Measurements from ENCODE around the gene ABLIM2. TPM values are rescaled to one million over a fixed set of nuclear protein-coding genes. Genes with fewer than 3 reads are reported as not detected.

ABLIM2 gene
- total RNA-seq, 2 experiments from 2014 or later = 0.58 to 0.64 TPM

DNA sequence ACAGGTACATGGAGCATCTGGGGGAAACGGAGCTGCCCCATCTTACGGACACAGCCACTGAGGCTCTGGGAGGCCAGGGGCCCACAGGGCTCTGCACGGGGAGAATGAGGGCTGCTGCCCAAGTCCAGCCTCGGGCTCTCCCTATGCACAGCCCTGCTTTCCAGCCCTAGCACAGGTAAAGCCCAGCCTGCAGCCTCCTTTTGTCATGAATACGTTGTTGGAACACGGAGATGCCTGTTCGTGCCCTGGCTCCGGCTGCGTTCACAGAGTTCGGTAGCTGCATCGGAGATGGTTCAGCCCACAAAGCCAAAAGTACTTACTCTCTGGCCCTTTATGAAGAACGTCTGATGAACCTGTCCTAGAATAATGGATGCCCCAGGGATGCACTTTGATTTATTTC, 150.2 kb downstream of the ABLIM2 start:
- intact Hi-C loops (cut with DNase I, micrococcal nuclease) = no loop called here
- Mint-ChIP-seq H3K27me3 (no peaks in the 10 kb centered on the region), H3K9me3 (ENCODE audit: low read depth) (no peaks in the 10 kb centered on the region), H3K36me3 (ENCODE audit: low read depth) (no peaks in the 10 kb centered on the region), H3K4me3 (no peak overlapping the region), H3K4me1 (no peaks in the 10 kb centered on the region), H3K27ac (no peak overlapping the region)
- no peak for ATAC-seq
- DNase-seq = no peak
- CTCF ChIA-PET = no interaction called here
- POLR2A ChIA-PET = no interaction called here

DNA sequence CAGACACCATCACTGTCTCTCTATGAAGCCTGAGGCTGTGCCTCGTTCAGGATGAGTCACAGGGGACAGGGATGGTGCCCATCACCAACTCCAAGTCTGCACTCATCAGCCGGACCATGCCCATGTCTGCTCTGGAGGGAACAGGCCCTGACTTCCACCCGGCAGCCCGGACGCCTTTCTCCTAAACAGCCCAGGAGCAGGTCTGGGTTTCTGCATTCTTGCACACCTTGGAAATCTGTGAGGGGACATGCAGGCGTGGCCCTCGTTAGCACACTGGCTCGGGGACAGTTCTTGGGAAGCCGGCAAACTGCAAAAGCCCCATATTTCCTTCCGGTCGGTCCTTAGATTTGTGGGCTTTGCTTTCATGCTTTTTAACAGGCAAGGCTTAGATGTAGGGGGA, 151.0 kb downstream of the ABLIM2 start:
- CTCF ChIA-PET = interaction anchor here (0.8 kb wide), 1 partner anchor 19 kb away, joined by 3 read pairs; no protein-coding TSS in a partner anchor

DNA sequence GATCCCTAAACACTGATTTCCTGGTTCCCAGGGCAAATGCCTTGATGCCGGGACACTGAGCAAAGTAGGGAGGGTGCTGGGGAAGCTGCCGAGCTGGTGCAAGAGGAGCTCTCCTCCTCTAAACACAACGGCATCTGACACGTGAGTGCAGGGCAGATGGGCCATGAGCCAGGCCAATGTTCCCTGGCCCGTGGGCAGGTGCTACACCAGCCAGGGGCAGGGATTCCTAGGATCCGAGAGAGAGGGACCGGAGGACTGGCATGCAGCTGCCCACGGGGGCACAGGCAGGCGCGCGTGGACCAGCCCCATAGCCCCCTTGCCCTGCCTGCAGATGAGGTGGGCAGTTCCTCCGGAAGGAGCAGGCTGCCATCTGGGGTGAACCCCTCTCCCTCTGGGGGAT, 152.1 kb downstream of the ABLIM2 start:
- Mint-ChIP-seq H3K9me3 (ENCODE audit: low read depth) (no peaks in the 10 kb centered on the region), H3K36me3 (ENCODE audit: low read depth) (no peaks in the 10 kb centered on the region), H3K27me3 (peaks cover 2% of the 10 kb centered on the region), H3K27ac (no peak overlapping the region), H3K4me1 (no peaks in the 10 kb centered on the region), H3K4me3 (no peak overlapping the region)
- CTCF ChIA-PET = interaction anchor here (0.7 kb wide), 1 partner anchor 18 kb away, joined by 3 read pairs; no protein-coding TSS in a partner anchor
- POLR2A ChIA-PET = no interaction called here
- DNase-seq = no peak
- no peak for ATAC-seq
- intact Hi-C loops (cut with DNase I, micrococcal nuclease) = no loop called here

More for the DNA sequence above, 151.0 kb downstream of the ABLIM2 start:
- Mint-ChIP-seq H3K9me3 (ENCODE audit: low read depth) (no peaks in the 10 kb centered on the region), H3K27ac (no peak overlapping the region), H3K27me3 (peaks cover 2% of the 10 kb centered on the region), H3K4me1 (no peaks in the 10 kb centered on the region), H3K4me3 (no peak overlapping the region), H3K36me3 (ENCODE audit: low read depth) (no peaks in the 10 kb centered on the region)
- DNase-seq (no peak), ATAC-seq (no peak)
- intact Hi-C loops (cut with DNase I, micrococcal nuclease) = no loop called here
- POLR2A ChIA-PET = no interaction called here

DNA sequence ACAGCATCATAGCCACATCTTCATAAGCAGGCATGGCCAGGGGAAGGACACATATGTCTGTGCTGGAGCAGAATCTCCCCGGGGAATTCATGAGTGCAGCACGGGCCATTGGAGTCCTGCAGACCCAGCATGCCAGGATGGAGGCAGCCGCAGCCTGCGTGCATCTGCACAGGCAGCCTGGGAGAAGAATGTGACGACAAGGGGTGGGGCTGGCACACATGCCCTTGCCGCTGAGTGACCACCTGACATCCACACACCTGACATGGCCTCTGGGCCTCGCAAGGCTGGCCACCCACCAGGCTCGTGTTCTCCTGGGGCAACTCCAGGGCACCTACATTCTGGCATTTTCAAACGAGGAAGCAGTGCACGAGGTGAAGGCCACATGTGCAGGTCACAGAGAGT, 152.8 kb downstream of the ABLIM2 start:
- no peak overlapping the region for H3K4me3 Mint-ChIP-seq

DNA sequence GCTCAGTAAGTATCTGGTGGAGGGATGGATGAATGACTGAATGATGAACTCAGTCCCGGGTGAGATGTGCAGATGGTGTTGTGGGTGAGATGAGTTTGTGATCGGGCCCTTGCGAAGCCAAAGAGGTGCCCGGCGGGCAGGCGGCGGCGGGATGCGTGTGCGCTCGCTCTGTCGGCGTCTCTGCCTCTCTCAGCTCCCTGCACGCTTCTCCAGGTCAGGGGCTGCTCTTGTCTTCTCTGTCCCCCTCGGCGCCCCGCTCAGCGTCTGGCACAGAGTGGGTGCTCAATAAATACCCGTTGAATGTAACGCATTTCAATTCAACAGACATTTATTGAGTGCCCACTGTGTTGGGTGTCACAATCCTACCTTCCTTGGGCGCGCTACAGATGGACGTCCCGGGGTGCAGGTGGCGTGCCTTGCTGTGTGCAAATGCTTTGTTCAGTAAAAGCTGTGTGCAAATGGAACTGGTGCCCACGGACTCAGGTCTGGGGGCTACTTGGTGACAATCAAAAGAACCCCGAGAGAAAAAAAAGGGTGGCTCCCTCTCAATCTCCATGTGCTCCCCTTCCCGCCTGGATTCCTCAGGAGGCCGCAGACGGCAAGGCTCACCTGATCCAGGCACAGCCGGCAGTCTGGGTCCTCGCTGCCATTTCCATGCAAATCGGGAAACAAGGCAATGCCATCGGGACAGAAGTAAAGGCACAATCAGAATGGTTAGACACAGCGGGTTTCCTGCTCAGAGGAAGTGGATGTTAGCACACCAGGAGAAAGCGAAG, 153.4 kb downstream of the ABLIM2 start:
- ATAC-seq (no peak), DNase-seq (no peak)
- Mint-ChIP-seq H3K4me3 (no peak overlapping the region), H3K9me3 (ENCODE audit: low read depth) (no peaks in the 10 kb centered on the region), H3K4me1 (no peaks in the 10 kb centered on the region), H3K27ac (no peak overlapping the region), H3K27me3 (peaks cover 2% of the 10 kb centered on the region), H3K36me3 (ENCODE audit: low read depth) (no peaks in the 10 kb centered on the region)
- CTCF ChIA-PET = no interaction called here
- POLR2A ChIA-PET = no interaction called here
- intact Hi-C loops (cut with DNase I, micrococcal nuclease) = no loop called here

More for the DNA sequence above, 152.8 kb downstream of the ABLIM2 start:
- H3K4me1 Mint-ChIP-seq = no peaks in the 10 kb centered on the region
- DNase-seq = no peak
- intact Hi-C loops (cut with DNase I, micrococcal nuclease) = no loop called here
- ChIA-PET POLR2A (no interaction called here), CTCF (interaction anchor here (0.7 kb wide), 1 partner anchor 19 kb away, joined by 3 read pairs; no protein-coding TSS in a partner anchor)
- no peaks in the 10 kb centered on the region for H3K9me3 Mint-ChIP-seq (ENCODE audit: low read depth)
- H3K27me3 Mint-ChIP-seq = peaks cover 2% of the 10 kb centered on the region
- H3K36me3 Mint-ChIP-seq (ENCODE audit: low read depth) = no peaks in the 10 kb centered on the region
- ATAC-seq = no peak
- no peak overlapping the region for H3K27ac Mint-ChIP-seq

DNA sequence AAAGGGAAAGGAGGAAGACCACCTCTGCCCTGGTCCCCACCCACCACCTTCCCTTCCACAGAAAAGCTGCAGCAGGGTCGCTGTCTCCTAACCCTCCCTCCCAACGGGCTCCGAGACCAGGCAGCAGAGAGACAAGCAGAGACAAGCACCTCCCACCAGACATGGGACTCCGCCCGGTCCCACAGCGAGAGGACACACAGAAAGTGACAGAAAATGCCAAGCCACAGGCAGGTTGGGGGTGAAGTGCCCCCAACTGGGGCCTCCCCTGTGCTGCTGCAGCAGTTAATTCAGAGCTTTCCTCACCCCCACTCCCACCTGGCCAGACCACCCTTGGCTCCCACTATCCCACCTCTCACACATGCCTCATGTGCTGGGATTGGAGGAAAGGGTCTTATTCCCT, 154.5 kb downstream of the ABLIM2 start:
- no peak for DNase-seq
- CTCF ChIA-PET = no interaction called here
- no peaks in the 10 kb centered on the region for H3K4me1 Mint-ChIP-seq
- no peak overlapping the region for H3K27ac Mint-ChIP-seq
- peaks cover 2% of the 10 kb centered on the region for H3K27me3 Mint-ChIP-seq
- no peak for ATAC-seq
- H3K36me3 Mint-ChIP-seq (ENCODE audit: low read depth) = no peaks in the 10 kb centered on the region
- intact Hi-C loops (cut with DNase I, micrococcal nuclease) = no loop called here
- POLR2A ChIA-PET = no interaction called here
- H3K9me3 Mint-ChIP-seq (ENCODE audit: low read depth) = no peaks in the 10 kb centered on the region
- no peak overlapping the region for H3K4me3 Mint-ChIP-seq

DNA sequence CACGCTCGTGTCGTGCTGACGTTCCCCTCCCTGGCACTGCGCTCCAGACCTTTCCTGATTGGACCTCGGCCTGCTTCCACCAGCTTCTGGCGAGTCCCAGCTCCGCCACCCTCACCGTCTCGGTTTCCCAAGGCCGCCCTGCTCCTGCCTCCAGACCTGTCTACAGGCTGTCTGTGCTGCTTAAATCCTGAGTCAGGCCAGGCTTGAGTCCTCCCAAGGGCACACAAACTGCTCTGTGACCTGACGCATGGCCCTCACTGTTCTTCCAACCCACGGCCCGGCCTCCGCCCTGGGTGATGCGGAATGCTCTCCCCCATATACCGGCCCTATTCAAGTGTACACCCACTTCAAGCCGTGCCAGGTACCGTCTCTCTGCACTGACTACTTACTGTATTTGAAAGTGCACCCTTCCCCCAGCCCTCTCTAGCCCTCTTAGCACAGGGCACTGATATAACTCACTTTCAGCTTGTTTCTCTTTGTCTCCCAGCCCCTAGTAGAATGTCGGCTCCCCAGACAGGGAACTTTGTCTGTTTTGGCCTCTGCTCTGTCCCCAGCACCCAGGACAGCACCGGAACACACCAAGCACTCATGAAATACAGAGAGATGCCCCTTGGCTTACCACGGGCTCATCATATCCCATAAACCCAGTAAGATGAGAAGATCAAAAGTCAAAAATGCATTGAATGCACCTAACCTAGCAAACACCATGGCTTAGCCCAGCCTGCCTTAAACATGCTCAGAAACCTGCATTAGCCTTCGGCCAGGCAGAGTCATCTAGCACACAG, 155.9 kb downstream of the ABLIM2 start:
- ChIA-PET CTCF (no interaction called here), POLR2A (no interaction called here)
- peaks cover 2% of the 10 kb centered on the region for H3K27me3 Mint-ChIP-seq
- no peaks in the 10 kb centered on the region for H3K9me3 Mint-ChIP-seq (ENCODE audit: low read depth)
- DNase-seq (no peak), ATAC-seq (no peak)
- no peaks in the 10 kb centered on the region for H3K36me3 Mint-ChIP-seq (ENCODE audit: low read depth)
- H3K4me3 Mint-ChIP-seq = no peak overlapping the region
- intact Hi-C loops (cut with DNase I, micrococcal nuclease) = no loop called here
- H3K4me1 Mint-ChIP-seq = no peaks in the 10 kb centered on the region
- H3K27ac Mint-ChIP-seq = no peak overlapping the region

DNA sequence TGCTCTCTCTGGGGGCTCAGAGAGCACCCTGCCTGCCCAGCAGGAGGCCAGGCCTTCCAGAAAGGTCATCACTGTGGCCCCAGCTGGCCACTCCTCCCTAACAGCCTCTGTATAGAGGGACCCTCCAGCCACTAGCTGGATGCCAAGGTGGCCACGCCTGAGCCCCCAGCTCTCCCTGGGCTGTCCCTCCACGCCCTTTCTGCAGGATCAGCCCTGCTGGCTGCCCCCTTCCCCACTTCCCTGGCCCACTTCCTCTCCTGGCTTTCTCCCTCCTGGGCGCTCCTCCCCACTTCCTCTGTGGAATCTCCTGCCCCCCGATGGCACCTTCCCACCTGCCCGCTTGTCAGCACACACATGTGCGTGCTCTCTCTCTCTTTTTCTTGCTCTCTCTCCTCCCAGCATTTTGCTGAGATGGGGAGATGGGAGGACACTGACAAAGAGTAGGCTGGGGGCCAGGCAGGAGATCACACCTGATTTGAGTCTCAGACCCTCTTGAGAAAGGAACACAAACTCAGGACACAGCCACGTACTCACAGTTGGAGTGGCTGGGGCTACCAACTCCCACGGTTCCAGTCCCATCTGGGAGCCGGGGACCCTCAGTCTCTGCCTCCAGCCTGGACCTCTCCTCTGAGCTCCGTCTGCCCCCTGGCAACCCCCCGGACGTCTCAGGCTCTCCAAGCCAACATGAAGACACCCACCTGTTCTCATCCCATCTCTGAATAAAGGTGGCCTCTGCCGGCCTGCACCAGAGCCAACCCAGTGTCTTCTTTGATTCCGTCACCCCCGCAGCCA, 156.9 kb downstream of the ABLIM2 start:
- DNase-seq (no peak), ATAC-seq (no peak)
- H3K27me3 Mint-ChIP-seq = peaks cover 2% of the 10 kb centered on the region
- no peaks in the 10 kb centered on the region for H3K36me3 Mint-ChIP-seq (ENCODE audit: low read depth)
- ChIA-PET CTCF (no interaction called here), POLR2A (no interaction called here)
- intact Hi-C loops (cut with DNase I, micrococcal nuclease) = no loop called here
- no peak overlapping the region for H3K27ac Mint-ChIP-seq
- no peaks in the 10 kb centered on the region for H3K4me1 Mint-ChIP-seq
- H3K9me3 Mint-ChIP-seq (ENCODE audit: low read depth) = no peaks in the 10 kb centered on the region
- H3K4me3 Mint-ChIP-seq = no peak overlapping the region

DNA sequence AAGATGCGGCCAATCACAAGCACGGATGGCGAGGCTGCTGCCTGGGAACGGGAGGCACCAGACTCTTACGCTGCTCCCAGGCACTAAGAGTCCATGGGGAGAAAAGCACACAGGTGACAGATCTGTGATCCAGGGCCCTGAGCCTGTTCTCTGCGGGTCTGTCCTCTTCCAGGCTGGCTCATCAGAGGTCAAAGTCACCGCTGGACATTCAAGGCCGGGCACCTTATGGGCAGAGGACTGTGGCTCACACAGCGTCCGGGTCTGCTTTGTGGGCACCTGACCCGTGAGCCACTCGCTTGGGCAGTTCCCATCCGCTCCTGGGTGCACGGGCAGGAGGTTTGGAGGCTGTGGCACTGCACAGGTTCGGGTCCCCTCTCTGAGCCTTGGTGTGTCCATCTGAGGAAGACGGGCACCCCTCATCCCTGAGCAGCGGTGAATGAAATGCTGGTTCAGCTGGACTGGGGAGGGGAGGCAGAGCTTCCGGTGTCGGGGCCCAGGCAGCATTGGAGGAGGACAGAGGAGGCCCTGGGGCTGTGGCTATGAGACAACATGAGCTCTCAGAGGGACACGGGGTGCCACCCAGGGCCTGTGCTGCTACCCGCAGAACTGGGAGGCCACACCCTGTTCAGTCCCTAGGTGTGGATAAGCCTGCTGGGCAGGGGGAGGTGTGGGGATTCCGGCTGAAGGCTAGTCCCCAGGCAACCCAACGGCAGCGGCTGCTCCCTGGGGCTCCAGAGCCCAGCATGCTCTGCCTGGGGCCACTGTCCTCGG, 157.7 kb downstream of the ABLIM2 start:
- intact Hi-C loops (cut with DNase I, micrococcal nuclease) = no loop called here
- Mint-ChIP-seq H3K27ac (no peak overlapping the region), H3K4me1 (no peaks in the 10 kb centered on the region), H3K9me3 (ENCODE audit: low read depth) (no peaks in the 10 kb centered on the region), H3K27me3 (peaks cover 2% of the 10 kb centered on the region), H3K36me3 (ENCODE audit: low read depth) (no peaks in the 10 kb centered on the region), H3K4me3 (no peak overlapping the region)
- DNase-seq = no peak
- POLR2A ChIA-PET = no interaction called here
- CTCF ChIA-PET = no interaction called here
- no peak for ATAC-seq

DNA sequence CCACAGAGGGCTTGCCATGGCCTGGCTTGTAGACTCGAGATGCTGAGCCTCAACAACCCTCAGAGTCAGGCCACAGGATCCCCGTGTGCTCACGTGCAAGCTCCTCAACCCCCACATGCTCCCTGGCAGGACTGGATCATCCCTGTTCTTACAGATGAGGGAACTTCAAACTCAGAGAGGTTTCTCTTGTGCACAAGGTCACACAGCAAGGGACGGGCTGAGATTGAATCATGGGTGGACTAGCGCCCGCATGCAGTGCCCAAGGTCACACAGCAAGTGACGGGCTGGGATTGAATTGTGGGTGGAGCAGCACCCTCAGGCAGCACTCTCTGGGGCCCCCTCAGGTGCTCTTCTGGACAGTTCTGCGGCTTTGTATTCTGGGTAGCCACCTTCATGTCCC, 158.4 kb downstream of the ABLIM2 start:
- no peak overlapping the region for H3K27ac Mint-ChIP-seq
- H3K4me3 Mint-ChIP-seq = no peak overlapping the region
- ChIA-PET POLR2A (no interaction called here), CTCF (no interaction called here)
- no peaks in the 10 kb centered on the region for H3K36me3 Mint-ChIP-seq (ENCODE audit: low read depth)
- no peak for DNase-seq
- H3K27me3 Mint-ChIP-seq = peaks cover 2% of the 10 kb centered on the region
- no peaks in the 10 kb centered on the region for H3K9me3 Mint-ChIP-seq (ENCODE audit: low read depth)
- no peak for ATAC-seq
- intact Hi-C loops (cut with DNase I, micrococcal nuclease) = no loop called here
- H3K4me1 Mint-ChIP-seq = no peaks in the 10 kb centered on the region

DNA sequence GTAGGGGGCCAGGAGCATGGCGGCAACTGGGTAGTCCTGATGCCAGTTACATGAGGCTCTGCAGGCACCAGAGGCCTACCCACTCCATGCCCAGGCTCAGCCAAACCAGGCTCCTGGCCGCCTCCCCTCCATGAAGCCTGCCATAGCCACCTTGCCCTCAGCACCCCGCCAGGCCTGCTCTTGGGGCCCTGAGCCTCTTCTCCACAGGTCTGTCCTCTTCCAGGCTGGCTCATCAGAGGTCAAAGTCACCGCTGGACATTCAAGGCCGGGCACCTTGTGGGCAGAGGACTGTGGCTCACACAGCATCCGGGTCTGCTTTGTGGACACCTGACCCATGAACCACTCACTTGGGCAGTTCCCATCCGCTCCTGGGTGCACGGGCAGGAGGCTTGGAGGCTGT, 158.9 kb downstream of the ABLIM2 start:
- ChIA-PET POLR2A (no interaction called here), CTCF (no interaction called here)
- no peak for DNase-seq
- intact Hi-C loops (cut with DNase I, micrococcal nuclease) = no loop called here
- no peak for ATAC-seq
- no peaks in the 10 kb centered on the region for H3K4me1 Mint-ChIP-seq
- H3K4me3 Mint-ChIP-seq = no peak overlapping the region
- peaks cover 2% of the 10 kb centered on the region for H3K27me3 Mint-ChIP-seq
- no peaks in the 10 kb centered on the region for H3K36me3 Mint-ChIP-seq (ENCODE audit: low read depth)
- H3K27ac Mint-ChIP-seq = no peak overlapping the region
- no peaks in the 10 kb centered on the region for H3K9me3 Mint-ChIP-seq (ENCODE audit: low read depth)

Measured in activated CD4-positive, alpha-beta T cell treated with anti-CD3 and anti-CD28 coated beads for 36 hours (primary cell).